Activated B cell treated with CpG ODN at 0.5 μM for 24 hours (primary cell): ENCODE measurements around the gene AJAP1. TPM values are rescaled to one million over a fixed set of nuclear protein-coding genes. Genes with fewer than 3 reads are reported as not detected.

Experiments used
- ATAC-seq: fragments of 200-7000 bp; cut with Tn5 transposase; one replicate; pipeline ENCODE4 v1.10.0; 2021; ENCODE audit warnings: low read depth, mild to moderate bottlenecking, moderate library complexity
- CTCF ChIA-PET: fragments of 350-600 bp; sonication (Branson Sonifier 250); formaldehyde crosslinking; loops from one replicate; lab custom pipeline; 2021; ENCODE audit warnings: antibody characterized with exemption; lab: Charles Lee
- POLR2A ChIA-PET: fragments of 350-600 bp; sonication (Branson Sonifier 250); formaldehyde crosslinking; loops from one replicate; lab custom pipeline; 2021; ENCODE audit warnings: antibody characterized with exemption; lab: Charles Lee
- DNase-seq: peaks from one replicate; pipeline ENCODE4 v3.0.0; 2022
- H3K27ac Mint-ChIP-seq: one replicate; pipeline ENCODE4 v1.8.0; 2020; ENCODE audit warnings: mixed read lengths
- H3K27me3 Mint-ChIP-seq: one replicate; pipeline ENCODE4 v1.8.0; 2021; ENCODE audit warnings: mixed read lengths
- H3K36me3 Mint-ChIP-seq: one replicate; pipeline ENCODE4 v1.8.0; 2021; ENCODE audit warnings: low read depth, mixed read lengths
- H3K4me1 Mint-ChIP-seq: one replicate; pipeline ENCODE4 v1.8.0; 2021; ENCODE audit warnings: mixed read lengths
- H3K4me3 Mint-ChIP-seq: one replicate; pipeline ENCODE4 v1.8.0; 2020; ENCODE audit warnings: mild to moderate bottlenecking, mixed read lengths
- H3K9me3 Mint-ChIP-seq: one replicate; pipeline ENCODE4 v1.8.0; 2020; ENCODE audit warnings: mixed read lengths
- CTCF ChIP-seq: fragments of 200-600 bp; IDR thresholded peaks from one replicate; pipeline ENCODE4 v1.8.0; 2022; ENCODE audit warnings: antibody characterized with exemption, mild to moderate bottlenecking
- intact Hi-C: fragments of 100-400 bp; cut with micrococcal nuclease; formaldehyde crosslinking; loops from one replicate; pipeline ENCODE4 v1.15.1; 2024
- total RNA-seq: library from RNA; stranded (reverse); gene quantifications from 2 replicates; pipeline ENCODE4 v1.2.3, GENCODE V29; 2022

AJAP1 gene
- total RNA-seq, 1 donor from 2014 or later = not detected

GRCh38 chr1:4692437-4692836 is 38.0 kb downstream of the AJAP1 start:
- no peaks in the 10 kb centered on the region for H3K27me3 Mint-ChIP-seq
- H3K9me3 Mint-ChIP-seq = no peaks in the 10 kb centered on the region
- ChIA-PET POLR2A (no interaction called here), CTCF (no interaction called here)
- H3K4me1 Mint-ChIP-seq = no peaks in the 10 kb centered on the region
- no peak for TF ChIP-seq CTCF
- no peaks in the 10 kb centered on the region for H3K36me3 Mint-ChIP-seq
- ATAC-seq = no peak
- H3K27ac Mint-ChIP-seq = no peak overlapping the region
- H3K4me3 Mint-ChIP-seq = no peak overlapping the region
- intact Hi-C loops = no loop called here
- DNase-seq = no peak

- Mint-ChIP-seq H3K4me1 (no peaks in the 10 kb centered on the region), H3K27ac (no peak overlapping the region), H3K36me3 (no peaks in the 10 kb centered on the region), H3K27me3 (no peaks in the 10 kb centered on the region), H3K9me3 (no peaks in the 10 kb centered on the region), H3K4me3 (no peak overlapping the region)
- DNase-seq (no peak), ATAC-seq (no peak)
- intact Hi-C loops = no loop called here
- CTCF ChIA-PET = no interaction called here
- POLR2A ChIA-PET = no interaction called here
- no peak for TF ChIP-seq CTCF
Measured at GRCh38 chr1:4693331-4693730, 38.9 kb downstream of the AJAP1 start.

GRCh38 chr1:4693891-4694290 is 39.5 kb downstream of the AJAP1 start:
- ATAC-seq (no peak), DNase-seq (no peak)
- ChIA-PET POLR2A (no interaction called here), CTCF (no interaction called here)
- Mint-ChIP-seq H3K27me3 (no peaks in the 10 kb centered on the region), H3K4me3 (no peak overlapping the region), H3K9me3 (no peaks in the 10 kb centered on the region), H3K36me3 (no peaks in the 10 kb centered on the region), H3K4me1 (no peaks in the 10 kb centered on the region), H3K27ac (no peak overlapping the region)
- intact Hi-C loops = no loop called here
- no peak for TF ChIP-seq CTCF

- H3K4me1 Mint-ChIP-seq = no peaks in the 10 kb centered on the region
- TF ChIP-seq CTCF = no peak
- ChIA-PET POLR2A (no interaction called here), CTCF (no interaction called here)
- H3K27ac Mint-ChIP-seq = no peak overlapping the region
- intact Hi-C loops = no loop called here
- no peak for DNase-seq
- no peaks in the 10 kb centered on the region for H3K36me3 Mint-ChIP-seq
- no peak overlapping the region for H3K4me3 Mint-ChIP-seq
- H3K9me3 Mint-ChIP-seq = no peaks in the 10 kb centered on the region
- H3K27me3 Mint-ChIP-seq = no peaks in the 10 kb centered on the region
- ATAC-seq = no peak
Measured at GRCh38 chr1:4694492-4694891, 40.1 kb downstream of the AJAP1 start.

GRCh38 chr1:4695241-4695640 is 40.8 kb downstream of the AJAP1 start:
- H3K4me1 Mint-ChIP-seq = no peaks in the 10 kb centered on the region
- no peak for DNase-seq
- H3K27me3 Mint-ChIP-seq = no peaks in the 10 kb centered on the region
- H3K27ac Mint-ChIP-seq = no peak overlapping the region
- ChIA-PET POLR2A (no interaction called here), CTCF (no interaction called here)
- H3K4me3 Mint-ChIP-seq = no peak overlapping the region
- no peak for TF ChIP-seq CTCF
- no peak for ATAC-seq
- no peaks in the 10 kb centered on the region for H3K36me3 Mint-ChIP-seq
- H3K9me3 Mint-ChIP-seq = no peaks in the 10 kb centered on the region
- intact Hi-C loops = no loop called here
